AG04450 (cell line): ENCODE results near the gene FAM20B. TPM values are rescaled to one million over a fixed set of nuclear protein-coding genes. Genes with fewer than 3 reads are reported as not detected.
"Not testable (repeated sequence)": the region's sequence is repeated elsewhere in the genome, so short reads cannot be mapped to it uniquely, and the experiment has no call there.

Experiments
- CTCF ChIA-PET: fragments of 300-600, 350-600 bp; formaldehyde crosslinking; extraction: SDS; loops from one replicate; lab custom pipeline; 2022; ENCODE audit warnings: antibody characterized with exemption, inconsistent platforms; lab: Charles Lee
- POLR2A ChIA-PET: fragments of 350-600 bp; formaldehyde crosslinking; extraction: SDS; loops from one replicate; lab custom pipeline; 2021; ENCODE audit warnings: antibody characterized with exemption, inconsistent platforms; lab: Yijun Ruan, JAX
- DNase-seq: peaks from one replicate; pipeline ENCODE4 v3.0.0-alpha.2; 2011; ENCODE audit warnings: low read depth, low spot score
- H3K27ac ChIP-seq: one replicate; pipeline ENCODE4 v1.5.1; 2012; ENCODE audit warnings: low read depth, low read length, control low read depth
- H3K27me3 ChIP-seq: one replicate; pipeline ENCODE4 v1.6.0; 2012; ENCODE audit warnings: low read length; ENCODE audit not compliant: control insufficient read depth, insufficient read depth
- H3K4me3 ChIP-seq: 2 replicates; pipeline ENCODE4 v1.5.1; 2011; ENCODE audit warnings: mild to moderate bottlenecking, low read depth, low read length, control low read depth
- H3K9me3 ChIP-seq: 2 replicates; pipeline ENCODE4 v1.5.1; 2012; ENCODE audit warnings: low read length; ENCODE audit not compliant: control insufficient read depth, insufficient read depth
- polyA plus RNA-seq: library from polyadenylated mRNA; depleted of rRNA; stranded (reverse); fragments of >200 nt; gene quantifications from 2 replicates; pipeline ENCODE4 v1.2.3, GENCODE V29; 2011
- TF ChIP-seq, protein P1 (sequence below): IDR thresholded peaks from 2 replicates; pipeline ENCODE4 v1.5.1; 2011; ENCODE audit warnings: low read depth, low read length, control low read depth, inconsistent platforms

FAM20B gene
- polyA plus RNA-seq, 1 experiment: 29.3 TPM

DNA sequence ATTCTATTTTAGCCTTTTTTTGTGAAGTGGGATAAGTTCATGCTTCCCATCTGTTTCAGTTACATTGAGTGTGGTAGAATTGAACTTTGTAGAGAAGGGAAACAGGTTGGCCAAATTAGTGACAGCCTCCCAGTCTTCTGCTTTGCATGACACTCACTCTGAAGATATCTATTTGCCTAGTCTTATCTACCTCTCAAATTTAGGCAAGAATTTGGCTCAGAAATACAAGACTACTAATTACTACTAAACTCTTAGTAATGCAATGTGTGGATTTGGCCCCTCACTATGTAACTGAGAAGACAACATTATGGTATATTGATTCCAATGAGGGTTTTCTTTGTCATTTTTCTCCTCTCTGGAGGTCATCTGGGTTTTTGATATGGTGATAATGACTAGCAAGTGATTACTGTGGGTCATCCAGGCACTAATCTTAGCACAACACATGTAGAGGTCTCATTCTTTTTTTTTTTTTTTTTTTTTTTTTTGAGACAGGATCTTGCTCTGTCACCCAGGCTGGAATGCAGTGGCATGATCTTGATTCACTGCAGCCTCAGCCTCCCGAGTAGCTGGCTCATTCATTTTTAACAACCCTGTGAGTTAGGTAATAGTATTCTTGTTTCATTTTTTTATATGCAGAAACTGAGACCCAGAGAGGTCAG, 6.3 kb downstream of the FAM20B start:
- ChIA-PET POLR2A (interaction anchor here (1.0 kb wide), 1 partner anchor 50 kb away, joined by 10 read pairs; the partner anchor contains the start of gene TOR3A), CTCF (interaction anchor here (0.6 kb wide), 1 partner anchor 499 kb away, joined by 3 read pairs; no protein-coding TSS in a partner anchor)
- Histone ChIP-seq H3K4me3 (no peak overlapping the region), H3K27ac (no peak overlapping the region), H3K9me3 (no peaks in the 10 kb centered on the region), H3K27me3 (no peaks in the 10 kb centered on the region)
- TF ChIP-seq, protein P1, sequence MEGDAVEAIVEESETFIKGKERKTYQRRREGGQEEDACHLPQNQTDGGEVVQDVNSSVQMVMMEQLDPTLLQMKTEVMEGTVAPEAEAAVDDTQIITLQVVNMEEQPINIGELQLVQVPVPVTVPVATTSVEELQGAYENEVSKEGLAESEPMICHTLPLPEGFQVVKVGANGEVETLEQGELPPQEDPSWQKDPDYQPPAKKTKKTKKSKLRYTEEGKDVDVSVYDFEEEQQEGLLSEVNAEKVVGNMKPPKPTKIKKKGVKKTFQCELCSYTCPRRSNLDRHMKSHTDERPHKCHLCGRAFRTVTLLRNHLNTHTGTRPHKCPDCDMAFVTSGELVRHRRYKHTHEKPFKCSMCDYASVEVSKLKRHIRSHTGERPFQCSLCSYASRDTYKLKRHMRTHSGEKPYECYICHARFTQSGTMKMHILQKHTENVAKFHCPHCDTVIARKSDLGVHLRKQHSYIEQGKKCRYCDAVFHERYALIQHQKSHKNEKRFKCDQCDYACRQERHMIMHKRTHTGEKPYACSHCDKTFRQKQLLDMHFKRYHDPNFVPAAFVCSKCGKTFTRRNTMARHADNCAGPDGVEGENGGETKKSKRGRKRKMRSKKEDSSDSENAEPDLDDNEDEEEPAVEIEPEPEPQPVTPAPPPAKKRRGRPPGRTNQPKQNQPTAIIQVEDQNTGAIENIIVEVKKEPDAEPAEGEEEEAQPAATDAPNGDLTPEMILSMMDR: no peak
- DNase-seq: no peak

DNA sequence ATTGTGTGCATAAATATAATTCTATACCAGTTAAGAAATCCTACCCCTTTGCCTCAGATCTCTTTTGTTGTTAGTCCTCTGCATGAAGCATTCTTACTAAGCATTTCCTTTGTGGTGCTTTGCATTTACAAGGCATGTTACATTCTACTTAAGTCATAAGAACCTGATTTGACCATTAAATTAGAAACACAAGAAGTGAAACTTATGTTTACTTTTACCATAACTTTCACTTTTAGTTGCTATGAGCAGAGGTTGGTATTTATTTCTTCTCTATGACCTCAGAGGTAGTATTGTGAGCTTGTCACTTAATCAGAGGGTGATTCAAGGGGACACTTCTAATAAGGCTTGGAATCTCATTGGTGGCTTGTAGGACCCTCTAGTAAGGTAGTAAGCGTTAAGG, 9.0 kb downstream of the FAM20B start:
- peak; percentile 20 for DNase-seq
- no peaks in the 10 kb centered on the region for H3K27me3 ChIP-seq
- H3K4me3 ChIP-seq: no peak overlapping the region
- peak overlapping the region; percentile 21 for H3K27ac ChIP-seq
- CTCF ChIA-PET: no interaction called here
- POLR2A ChIA-PET: no interaction called here
- TF ChIP-seq, protein P1: no peak
- H3K9me3 ChIP-seq: no peaks in the 10 kb centered on the region

DNA sequence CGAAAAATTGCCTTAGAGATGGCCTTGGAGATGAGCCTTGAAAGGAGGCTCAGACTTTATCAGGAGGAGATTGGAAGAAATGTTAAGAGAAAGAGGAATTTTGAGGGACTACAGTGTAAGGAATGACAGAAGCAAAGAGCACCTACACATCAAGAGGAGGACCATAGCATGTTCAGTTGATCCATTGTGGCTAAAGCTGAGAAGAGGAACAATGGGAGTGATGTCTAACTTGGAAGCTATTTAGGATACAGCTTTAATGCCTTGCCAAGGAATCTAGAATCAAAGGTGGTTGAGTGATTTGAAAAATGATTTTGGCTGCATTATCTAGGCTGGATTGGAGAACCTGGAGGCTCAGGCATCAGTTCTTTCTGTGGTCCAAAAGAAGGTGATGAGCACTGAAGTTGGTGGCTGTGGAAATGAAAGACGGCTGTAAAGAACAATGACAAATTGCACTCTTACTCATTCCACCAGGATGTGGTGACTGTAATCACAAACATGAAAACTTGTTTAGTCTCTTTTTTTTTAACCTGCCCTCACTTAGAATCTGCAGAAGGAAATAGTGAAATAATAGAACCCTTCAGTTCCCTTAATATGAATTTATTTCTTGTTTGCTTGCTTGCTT, 11.3 kb downstream of the FAM20B start:
- no peak overlapping the region for H3K27ac ChIP-seq
- H3K27me3 ChIP-seq: no peaks in the 10 kb centered on the region
- ChIA-PET POLR2A (no interaction called here), CTCF (no interaction called here)
- H3K9me3 ChIP-seq: peaks cover 9% of the 10 kb centered on the region; the same call in 1 of the 2 replicates
- no peak for DNase-seq
- no peak overlapping the region for H3K4me3 ChIP-seq
- TF ChIP-seq, protein P1: no peak

DNA sequence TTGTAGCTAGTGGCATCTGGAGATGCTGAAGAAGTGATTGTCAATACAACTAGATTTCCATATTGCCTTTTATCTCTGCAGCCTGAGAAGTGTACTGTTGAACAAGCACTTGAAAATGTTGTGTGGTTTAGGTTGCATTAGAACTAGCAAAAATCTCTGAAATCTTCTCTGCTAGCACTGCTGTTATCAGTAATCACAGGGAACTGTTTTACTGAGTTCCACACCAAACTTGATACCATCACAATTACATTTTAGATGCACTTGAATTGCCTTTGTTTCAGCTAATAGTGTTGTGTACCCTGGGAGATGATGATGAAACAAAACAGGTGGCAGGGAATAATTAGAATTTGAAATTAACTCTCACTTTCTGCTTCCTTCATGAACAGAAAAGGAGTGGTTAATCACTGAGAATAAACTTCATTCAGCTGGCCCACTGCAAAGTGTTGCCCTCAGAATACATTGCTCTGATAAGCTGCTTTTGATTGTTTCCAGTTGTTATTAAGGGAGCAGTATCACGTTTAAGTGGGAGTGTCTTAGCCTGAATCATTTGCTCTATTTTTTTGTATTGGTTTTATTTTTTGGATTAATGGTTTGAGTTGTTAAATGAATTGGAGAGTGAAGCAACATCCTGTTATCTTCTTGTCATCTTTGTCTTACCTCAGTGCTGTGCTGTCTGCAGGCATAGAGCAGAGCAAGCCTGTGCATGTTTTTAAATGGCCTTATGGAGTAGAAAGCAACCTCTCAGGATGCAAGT, 13.0 kb downstream of the FAM20B start:
- Histone ChIP-seq H3K9me3 (peaks cover 12% of the 10 kb centered on the region; the same call in 1 of the 2 replicates), H3K27me3 (no peaks in the 10 kb centered on the region), H3K4me3 (no peak overlapping the region), H3K27ac (peak overlapping the region; percentile 12)
- TF ChIP-seq, protein P1: no peak
- POLR2A ChIA-PET: interaction anchor here (0.6 to 0.7 kb wide), 2 partner anchors 14 to 152 kb away, joined by 4 to 7 read pairs; no protein-coding TSS in a partner anchor
- no peak for DNase-seq
- CTCF ChIA-PET: interaction anchor here (0.6 kb wide), 1 partner anchor 41 kb away, joined by 7 read pairs; no protein-coding TSS in a partner anchor

DNA sequence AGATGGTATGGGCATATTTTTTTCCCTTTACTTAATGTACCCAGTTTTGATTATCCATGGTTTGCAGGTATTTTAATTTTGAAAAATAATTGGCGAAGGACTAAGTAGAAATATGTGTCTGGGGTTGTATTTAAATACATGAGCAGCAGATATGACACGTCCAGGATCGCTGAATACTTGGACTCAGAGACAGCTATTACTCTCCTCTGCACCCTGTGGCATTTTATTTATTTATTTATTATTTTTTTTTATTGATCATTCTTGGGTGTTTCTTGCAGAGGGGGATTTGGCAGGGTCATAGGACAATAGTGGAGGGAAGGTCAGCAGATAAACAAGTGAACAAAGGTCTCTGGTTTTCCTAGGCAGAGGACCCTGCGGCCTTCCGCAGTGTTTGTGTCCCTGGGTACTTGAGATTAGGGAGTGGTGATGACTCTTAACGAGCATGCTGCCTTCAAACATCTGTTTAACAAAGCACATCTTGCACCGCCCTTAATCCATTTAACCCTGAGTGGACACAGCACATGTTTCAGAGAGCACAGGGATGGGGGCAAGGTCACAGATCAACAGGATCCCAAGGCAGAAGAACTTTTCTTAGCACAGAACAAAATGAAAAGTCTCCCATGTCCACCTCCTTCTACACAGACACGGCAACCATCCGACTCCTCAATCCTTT, 13.9 kb downstream of the FAM20B start:
- POLR2A ChIA-PET, DNase-seq, H3K4me3 ChIP-seq, H3K27ac ChIP-seq, H3K27me3 ChIP-seq: not testable (repeated sequence)
- CTCF ChIA-PET: interaction anchor here (0.6 kb wide), 1 partner anchor 40 kb away, joined by 7 read pairs; no protein-coding TSS in a partner anchor
- H3K9me3 ChIP-seq: peaks cover 12% of the 10 kb centered on the region; the same call in 1 of the 2 replicates

DNA sequence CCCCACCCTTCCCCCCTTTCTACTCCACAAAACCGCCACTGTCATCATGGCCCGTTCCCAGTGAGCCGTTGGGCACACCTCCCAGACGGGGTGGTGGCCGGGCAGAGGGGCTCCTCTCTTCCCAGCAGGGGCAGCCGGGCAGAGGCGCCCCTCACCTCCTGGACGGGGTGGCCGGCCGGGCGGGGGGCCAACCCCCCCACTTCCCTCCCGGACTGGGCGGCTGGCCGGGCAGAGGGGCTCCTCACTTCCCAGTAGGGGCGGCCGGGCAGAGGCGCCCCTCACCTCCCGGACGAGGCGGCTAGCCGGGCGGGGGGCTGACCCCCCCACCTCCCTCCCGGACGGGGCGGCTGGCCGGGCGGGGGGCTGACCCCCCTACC, 14.5 kb downstream of the FAM20B start:
- H3K27ac ChIP-seq, CTCF ChIA-PET, POLR2A ChIA-PET, H3K27me3 ChIP-seq, DNase-seq, H3K4me3 ChIP-seq: not testable (repeated sequence)
- H3K9me3 ChIP-seq: peaks cover 12% of the 10 kb centered on the region; the same call in 1 of the 2 replicates
